ENCODE results near the gene FYN. TPM values are rescaled to one million over a fixed set of nuclear protein-coding genes. Genes with fewer than 3 reads are reported as not detected.

Gene FYN
- total and polyA plus RNA-seq, 10 of the 15 experiments (the other 5 are each of a cell fraction or from before 2014, with no cell fraction given) = 51.4 to 247 (median 138) TPM

- H3K9me3 ChIP-seq (replicated peaks; ENCODE audit: control insufficient read depth, insufficient read depth, low read length) = no peaks in the 10 kb centered on the region
- peaks cover 17 to 23% of the 10 kb centered on the region in 2 experiments for H3K36me3 ChIP-seq (ENCODE audit: control insufficient read depth in 2 of 2, insufficient read depth in 2 of 2, low read length in 1 of 2)
- CTCF ChIA-PET = no interaction called here
- DNase-seq (ENCODE audit: low read depth, low spot score) = no peak
- in situ Hi-C loops (cut with MboI) (no loop called here), intact Hi-C loops (cut with micrococcal nuclease; ENCODE audit: unreplicated experiment) (no loop called here)
- no peaks in the 10 kb centered on the region for H4K20me1 ChIP-seq (ENCODE audit: control insufficient read depth, insufficient read depth)
- H3K9ac ChIP-seq (ENCODE audit: control insufficient read depth, insufficient read depth, low read length) = no peak overlapping the region
- RAD21 ChIA-PET (ENCODE audit: unreplicated experiment) = interaction anchor here (1.0 kb wide), 1 partner anchor 14 kb away, joined by 3 read pairs; no protein-coding TSS in a partner anchor
- POLR2A ChIA-PET = no interaction called here
- no TSS peak for BruUV-seq (replicated peaks)
- no peak for FAIRE-seq
- no peaks in the 10 kb centered on the region for H3K27me3 ChIP-seq (replicated peaks in 1 of 2; ENCODE audit: control insufficient read depth in 2 of 2, insufficient read depth in 2 of 2, low read length in 1 of 2)
- peak; percentile 67 for ATAC-seq
- TF ChIP-seq POLR2A (IDR thresholded peaks at IDR 0.05; ENCODE audit: low read depth, low read length) (no peak), ZBTB11 (CRISPR knock-in tag; IDR thresholded peaks at IDR 0.05) (no peak), PAX8 (IDR thresholded peaks at IDR 0.05) (no peak), CBFB (IDR thresholded peaks at IDR 0.05; ENCODE audit: low read depth) (no peak), ZBTB4 (CRISPR knock-in tag; IDR thresholded peaks at IDR 0.05) (no peak), CBX3 (IDR thresholded peaks at IDR 0.05; ENCODE audit: borderline replicate concordance, low read depth) (no peak), TCF3 (IDR thresholded peaks at IDR 0.05; ENCODE audit: borderline replicate concordance, insufficient read depth, low read depth, low read length) (no peak), SREBF2 (IDR thresholded peaks at IDR 0.05; ENCODE audit: low read length) (no peak), NRF1 (conservative IDR thresholded peaks at IDR 0.05; ENCODE audit: low read depth, low read length) (no peak), TCF12 (IDR thresholded peaks at IDR 0.05; ENCODE audit: low read depth, low read length) (no peak), PRDM15 (CRISPR knock-in tag; IDR thresholded peaks at IDR 0.05) (no peak), SIX5 (IDR thresholded peaks at IDR 0.05; ENCODE audit: low read depth, low read length, severe bottlenecking) (no peak), CHD1 (IDR thresholded peaks at IDR 0.05; ENCODE audit: low read depth, low read length) (no peak), CHD2 (IDR thresholded peaks at IDR 0.05; ENCODE audit: borderline replicate concordance, low read depth, low read length) (no peak), HDAC2 (IDR thresholded peaks at IDR 0.05) (no peak)
- SMC1A ChIA-PET (ENCODE audit: uncharacterized antibody, unreplicated experiment) = no interaction called here
- no peak overlapping the region for H2AFZ ChIP-seq (ENCODE audit: control insufficient read depth, low read depth, low read length)
- H3K4me1 ChIP-seq (ENCODE audit: control insufficient read depth, insufficient read depth, low read length) = no peaks in the 10 kb centered on the region
- no peak overlapping the region for H3K4me3 ChIP-seq
- 55% methylated on average over 12 of the region's 12 CpGs for WGBS (ENCODE audit: insufficient coverage, insufficient replicate concordance, low lambda C conversion rate, missing lambda C conversion rate)
- no peaks in the 10 kb centered on the region for H3K79me2 ChIP-seq (ENCODE audit: control insufficient read depth, insufficient read depth, low read length)
- no peak overlapping the region for H3K27ac ChIP-seq (ENCODE audit: control insufficient read depth, insufficient read depth)
- H3K4me2 ChIP-seq (ENCODE audit: control insufficient read depth, insufficient read depth) = no peak overlapping the region
These were observed 210.3 kb downstream of the FYN start for GRCh38 chr6:111662794-111663593.
